Measurements from ENCODE around the gene CTNNA2. TPM values are rescaled to one million over a fixed set of nuclear protein-coding genes. Genes with fewer than 3 reads are reported as not detected.

The CTNNA2 gene
- total and polyA plus RNA-seq, 4 donors = 0.01 to 0.37 TPM; not detected in 2

DNA sequence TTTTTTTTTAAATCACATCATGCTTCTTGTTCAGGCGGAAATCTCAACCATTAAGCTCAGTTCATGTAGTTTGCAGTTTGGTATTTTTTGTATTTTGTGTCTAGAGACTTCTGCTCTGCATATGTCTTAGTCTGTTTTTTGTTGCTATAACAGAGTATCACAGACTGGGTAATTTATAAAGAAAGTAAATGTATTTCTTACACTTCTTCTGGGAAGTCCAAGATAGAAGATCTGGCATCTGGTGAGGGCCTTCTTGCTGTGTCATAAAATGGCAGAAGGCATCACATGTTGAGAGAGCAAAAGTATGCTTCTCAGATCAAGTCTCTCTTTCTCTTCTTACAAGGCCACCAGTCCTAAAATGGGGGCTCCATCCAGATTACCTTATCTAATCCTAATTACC is 208.2 kb downstream of the CTNNA2 start:
- Histone ChIP-seq H3K27ac (ENCODE audit: low read depth in 1 of 2, low read length in 1 of 2) (no peak overlapping the region), H3K9ac (ENCODE audit: insufficient read depth in 1 of 2, low read length in 2 of 2) (no peak overlapping the region), H3K9me3 (ENCODE audit: control insufficient read depth in 4 of 4, insufficient read depth in 3 of 4, low read length in 3 of 4) (peaks cover 0 to 5% (median 0%) of the 10 kb centered on the region in 4 donors), H3K4me3 (no peak overlapping the region), H3K4me1 (ENCODE audit: control insufficient read depth in 5 of 5, insufficient read depth in 5 of 5, low read length in 5 of 5) (no peaks in the 10 kb centered on the region), H3K36me3 (ENCODE audit: control insufficient read depth in 4 of 4, insufficient read depth in 4 of 4, low read length in 4 of 4) (no peaks in the 10 kb centered on the region), H3K27me3 (ENCODE audit: control insufficient read depth in 3 of 3, insufficient read depth in 3 of 3, low read length in 2 of 3) (no peaks in the 10 kb centered on the region)
- no peak for DNase-seq
- TF ChIP-seq CTCF (IDR thresholded peaks at IDR 0.05; ENCODE audit: control extremely low read depth, extremely low read depth) = no peak
- WGBS, 2 donors = 85 to 89% methylated on average over 1 of the region's 1 CpG
- ATAC-seq (ENCODE audit: insufficient read depth, low FRiP score) = no peak

DNA sequence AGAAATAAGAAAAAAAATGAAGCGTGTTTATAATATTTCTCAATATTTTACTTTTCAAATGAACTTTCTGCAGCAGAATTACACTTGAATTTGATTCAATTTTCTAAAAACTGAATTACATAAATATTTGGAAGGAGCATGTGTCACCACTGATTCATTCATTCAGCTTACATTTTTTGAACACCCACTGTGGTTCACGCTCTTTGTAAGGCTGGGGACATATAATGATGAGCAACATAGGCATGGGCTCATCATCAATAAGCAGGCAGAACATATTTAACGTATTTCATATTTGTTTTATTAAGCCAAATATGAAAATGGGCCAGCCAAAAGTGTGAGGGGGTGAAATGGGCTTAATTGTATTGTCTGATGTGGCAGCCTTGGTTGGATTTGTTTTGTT is 209.1 kb downstream of the CTNNA2 start:
- no peak overlapping the region for H3K4me3 ChIP-seq
- H3K27me3 ChIP-seq (ENCODE audit: control insufficient read depth in 3 of 3, insufficient read depth in 3 of 3, low read length in 2 of 3) = no peaks in the 10 kb centered on the region
- H3K9me3 ChIP-seq (ENCODE audit: control insufficient read depth in 4 of 4, insufficient read depth in 3 of 4, low read length in 3 of 4) = peaks cover 0 to 5% (median 0%) of the 10 kb centered on the region in 4 donors
- no peak overlapping the region for H3K9ac ChIP-seq (ENCODE audit: insufficient read depth in 1 of 2, low read length in 2 of 2)
- DNase-seq (no peak), ATAC-seq (ENCODE audit: insufficient read depth, low FRiP score) (no peak)
- no peak for TF ChIP-seq CTCF (IDR thresholded peaks at IDR 0.05; ENCODE audit: control extremely low read depth, extremely low read depth)
- no peaks in the 10 kb centered on the region for H3K36me3 ChIP-seq (ENCODE audit: control insufficient read depth in 4 of 4, insufficient read depth in 4 of 4, low read length in 4 of 4)
- no peak overlapping the region for H3K27ac ChIP-seq (ENCODE audit: low read depth in 1 of 2, low read length in 1 of 2)
- H3K4me1 ChIP-seq (ENCODE audit: control insufficient read depth in 5 of 5, insufficient read depth in 5 of 5, low read length in 5 of 5) = no peaks in the 10 kb centered on the region
- 75 to 80% methylated on average over 3 of the region's 3 CpGs for WGBS, 2 donors

DNA sequence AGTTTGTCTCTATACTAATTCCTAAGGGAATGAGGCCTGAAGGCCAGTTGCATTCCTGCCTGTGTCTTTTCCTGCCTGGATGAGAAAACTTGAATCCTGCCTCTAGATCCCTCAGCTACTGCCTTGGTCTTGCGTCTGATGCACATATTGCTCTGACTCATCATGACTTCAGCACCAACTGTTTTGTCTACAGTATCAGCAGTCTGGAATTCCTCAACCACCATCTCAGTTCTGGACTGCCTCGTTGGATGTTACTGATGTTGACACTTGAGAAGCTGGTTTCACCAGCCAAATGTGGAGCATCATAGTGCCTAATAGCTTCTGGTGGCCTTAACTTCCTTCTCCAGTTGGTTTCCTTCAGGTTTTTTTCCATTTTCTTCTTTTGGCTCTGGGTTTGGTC is 211.0 kb downstream of the CTNNA2 start:
- Histone ChIP-seq H3K27me3 (ENCODE audit: control insufficient read depth in 3 of 3, insufficient read depth in 3 of 3, low read length in 2 of 3) (no peaks in the 10 kb centered on the region), H3K9me3 (ENCODE audit: control insufficient read depth in 4 of 4, insufficient read depth in 3 of 4, low read length in 3 of 4) (peaks cover 0 to 5% (median 0%) of the 10 kb centered on the region in 4 donors), H3K36me3 (ENCODE audit: control insufficient read depth in 4 of 4, insufficient read depth in 4 of 4, low read length in 4 of 4) (no peaks in the 10 kb centered on the region), H3K4me3 (no peak overlapping the region), H3K27ac (ENCODE audit: low read depth in 1 of 2, low read length in 1 of 2) (no peak overlapping the region), H3K9ac (ENCODE audit: insufficient read depth in 1 of 2, low read length in 2 of 2) (no peak overlapping the region), H3K4me1 (ENCODE audit: control insufficient read depth in 5 of 5, insufficient read depth in 5 of 5, low read length in 5 of 5) (no peaks in the 10 kb centered on the region)
- no peak for ATAC-seq (ENCODE audit: insufficient read depth, low FRiP score)
- TF ChIP-seq CTCF (IDR thresholded peaks at IDR 0.05; ENCODE audit: control extremely low read depth, extremely low read depth) = no peak
- no peak for DNase-seq
- 73 to 79% methylated on average over 2 of the region's 2 CpGs for WGBS, 2 donors

GRCh38 chr2:79729532-79729931 is 216.7 kb downstream of the CTNNA2 start:
- whole genome bisulfite sequencing, 2 donors = 76 to 81% methylated on average over 1 of the region's 1 CpG
- Histone ChIP-seq H3K27me3 (ENCODE audit: control insufficient read depth in 3 of 3, insufficient read depth in 3 of 3, low read length in 2 of 3) (no peaks in the 10 kb centered on the region), H3K9me3 (ENCODE audit: control insufficient read depth in 4 of 4, insufficient read depth in 3 of 4, low read length in 3 of 4) (no peaks in the 10 kb centered on the region), H3K4me3 (no peak overlapping the region), H3K9ac (ENCODE audit: insufficient read depth in 1 of 2, low read length in 2 of 2) (no peak overlapping the region), H3K36me3 (ENCODE audit: control insufficient read depth in 4 of 4, insufficient read depth in 4 of 4, low read length in 4 of 4) (no peaks in the 10 kb centered on the region), H3K27ac (ENCODE audit: low read depth in 1 of 2, low read length in 1 of 2) (no peak overlapping the region), H3K4me1 (ENCODE audit: control insufficient read depth in 5 of 5, insufficient read depth in 5 of 5, low read length in 5 of 5) (no peaks in the 10 kb centered on the region)
- ATAC-seq (ENCODE audit: insufficient read depth, low FRiP score) = no peak
- no peak for DNase-seq
- no peak for TF ChIP-seq CTCF (IDR thresholded peaks at IDR 0.05; ENCODE audit: control extremely low read depth, extremely low read depth)
